Left colon (tissue), 2 donors: ENCODE results near the gene ETV7. TPM values are rescaled to one million over a fixed set of nuclear protein-coding genes. Genes with fewer than 3 reads are reported as not detected.

Experiments used
- total RNA-seq, 2 donors: library from RNA; stranded (reverse); fragmentation: NEBNext Ultra II Directional; extraction: Animal tissue kit (Norgen Biotek cat#: 25700); gene quantifications; one replicate each; pipeline ENCODE4 v1.2.1, GENCODE V29; 2021
- donor health status: DM: no; HTN: no; CAD: no.
- donor health status: DM: yes; HTN: yes; CAD: no.

ETV7 gene
- total RNA-seq, 2 donors from 2014 or later = 3.6 to 8.9 TPM

Other genes starting within 250 kb of the ETV7 start
- gene BRPF3, start 190.9 kb downstream of the ETV7 start, total RNA-seq = 10 to 100 TPM; 75.0 to 75.6 TPM
- under 1 TPM; 0.43 to 0.53 TPM for gene PNPLA1, start 117.6 kb downstream of the ETV7 start, total RNA-seq
- gene BNIP5, start 50.8 kb downstream of the ETV7 start, total RNA-seq = 10 to 100 TPM; 11.4 to 14.4 TPM
- gene PXT1, start 55.2 kb upstream of the ETV7 start, total RNA-seq = not detected
- 10 to 100 TPM; 22.0 to 28.4 TPM for gene KCTD20, start 55.3 kb upstream of the ETV7 start, total RNA-seq
- 10 to 100 TPM; 66.0 to 76.6 TPM for gene STK38, start 159.8 kb upstream of the ETV7 start, total RNA-seq
- gene SRSF3, start 206.7 kb upstream of the ETV7 start, total RNA-seq = 100 to 1,000 TPM; 178 to 242 TPM